Memory B cell (primary cell): ENCODE results near the gene CCDC71L.

Source experiments
- ATAC-seq: fragments of 150-1000 bp; cut with Tn5 transposase; 2 replicates; pipeline ENCODE4 v1.10.0; 2021; ENCODE audit warnings: low read depth, mild to moderate bottlenecking, moderate library complexity
- DNase-seq, 2 donors: peaks; one replicate each; pipeline ENCODE4 v3.0.0; 2022; ENCODE audit warnings: low spot score in 2 of 2
- H3K27ac Mint-ChIP-seq: one replicate; pipeline ENCODE4 v1.8.0; 2022; ENCODE audit warnings: mild to moderate bottlenecking, moderate library complexity, mixed read lengths
- H3K27me3 Mint-ChIP-seq: one replicate; pipeline ENCODE4 v1.8.0; 2022; ENCODE audit warnings: mixed read lengths
- H3K36me3 Mint-ChIP-seq: one replicate; pipeline ENCODE4 v1.8.0; 2022; ENCODE audit warnings: mild to moderate bottlenecking, mixed read lengths
- H3K4me1 Mint-ChIP-seq: one replicate; pipeline ENCODE4 v1.8.0; 2022; ENCODE audit warnings: mixed read lengths
- H3K4me3 Mint-ChIP-seq: one replicate; pipeline ENCODE4 v1.8.0; 2022; ENCODE audit warnings: mild to moderate bottlenecking, moderate library complexity, mixed read lengths
- H3K9me3 Mint-ChIP-seq: one replicate; pipeline ENCODE4 v1.8.0; 2022; ENCODE audit warnings: mixed read lengths

The CCDC71L gene

DNA sequence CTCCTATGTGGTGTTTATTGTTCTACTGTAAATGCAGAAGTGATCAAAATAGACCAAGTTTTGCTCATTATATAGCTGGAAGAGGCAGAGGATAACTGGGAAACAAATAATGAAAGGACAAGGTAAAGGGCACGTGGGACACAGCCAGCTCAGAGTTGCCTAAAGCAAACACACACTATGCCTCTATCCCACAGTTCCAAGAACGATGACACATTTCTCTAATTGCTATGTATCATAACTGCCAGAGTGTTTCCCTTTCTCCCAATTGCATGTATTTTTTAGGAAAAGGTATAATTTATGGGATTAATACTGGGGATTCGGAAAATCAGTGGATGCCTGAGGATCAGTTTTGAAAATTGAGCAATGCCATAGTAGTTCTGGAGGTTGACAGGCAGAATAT, 49.0 kb downstream of the CCDC71L start:
- Mint-ChIP-seq H3K36me3 (no peaks in the 10 kb centered on the region), H3K9me3 (peaks cover 3% of the 10 kb centered on the region), H3K27ac (no peak overlapping the region), H3K4me3 (no peak overlapping the region), H3K4me1 (no peaks in the 10 kb centered on the region), H3K27me3 (no peaks in the 10 kb centered on the region)
- ATAC-seq (no peak), DNase-seq (no peak)

DNA sequence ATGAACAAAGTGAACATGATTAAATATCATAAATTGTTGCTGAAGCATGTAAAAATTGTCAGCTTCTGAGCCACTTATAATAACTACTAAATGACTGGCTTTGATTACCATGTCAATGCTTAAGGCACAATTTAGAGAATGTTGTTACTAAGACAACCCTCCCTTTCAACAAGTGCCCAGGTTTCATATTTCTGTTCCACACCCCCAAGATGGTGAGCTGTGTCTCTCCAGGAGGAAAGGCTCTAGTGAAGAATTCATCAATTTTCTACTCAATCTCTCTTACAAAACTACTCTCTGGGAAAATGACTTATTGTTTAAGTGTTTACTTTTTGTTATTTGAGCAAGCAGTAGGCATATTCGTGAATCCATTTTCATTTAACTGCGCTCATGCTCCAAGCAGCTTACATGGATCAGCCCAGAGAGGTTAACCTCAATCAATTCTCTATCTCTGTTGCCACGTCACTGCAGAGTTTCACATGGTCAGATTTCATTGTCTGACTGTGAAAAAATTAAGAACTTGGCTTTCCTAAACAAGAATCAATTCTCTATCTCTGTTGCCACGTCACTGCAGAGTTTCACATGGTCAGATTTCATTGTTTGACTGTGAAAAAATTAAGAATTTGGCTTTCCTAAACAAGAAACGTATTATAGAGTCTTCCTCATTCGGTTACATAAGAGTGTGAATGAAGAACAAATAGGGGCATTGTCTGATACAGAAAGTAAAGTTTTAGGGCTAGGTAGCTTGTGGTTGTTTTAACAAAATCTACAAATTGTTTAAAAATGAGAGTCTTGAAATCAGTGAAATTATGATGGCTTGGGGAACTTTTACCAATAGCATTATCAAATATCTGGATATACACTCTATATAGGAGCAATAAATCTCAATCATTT, 49.7 kb downstream of the CCDC71L start:
- DNase-seq: no peak
- no peak for ATAC-seq

DNA sequence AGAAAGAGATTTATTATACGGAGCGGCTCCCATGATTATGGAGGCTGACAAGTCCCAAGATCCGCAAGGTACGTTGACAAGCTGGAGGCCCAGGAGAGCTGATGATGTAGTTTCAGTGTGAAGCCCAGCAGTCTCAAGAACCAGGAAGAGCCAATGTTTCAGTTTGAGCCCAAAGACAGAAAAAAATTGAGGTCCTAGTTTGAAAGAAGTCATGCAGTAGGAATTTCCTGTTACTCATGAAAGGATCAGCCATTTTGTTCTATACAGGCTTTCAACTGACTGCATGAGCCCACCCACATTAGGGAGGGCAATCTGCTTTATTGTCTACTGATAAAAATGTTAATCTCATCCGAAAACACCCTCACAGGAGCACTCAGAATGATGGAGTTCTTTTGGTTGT, 51.5 kb downstream of the CCDC71L start:
- Mint-ChIP-seq H3K4me3 (no peak overlapping the region), H3K27me3 (no peaks in the 10 kb centered on the region), H3K36me3 (no peaks in the 10 kb centered on the region), H3K27ac (no peak overlapping the region), H3K4me1 (no peaks in the 10 kb centered on the region), H3K9me3 (peaks cover 3% of the 10 kb centered on the region)
- DNase-seq (no peak), ATAC-seq (no peak)

More for the DNA sequence above, 49.7 kb downstream of the CCDC71L start:
- Mint-ChIP-seq H3K27me3 (no peaks in the 10 kb centered on the region), H3K9me3 (peaks cover 3% of the 10 kb centered on the region), H3K4me1 (no peaks in the 10 kb centered on the region), H3K4me3 (no peak overlapping the region), H3K27ac (no peak overlapping the region), H3K36me3 (no peaks in the 10 kb centered on the region)

DNA sequence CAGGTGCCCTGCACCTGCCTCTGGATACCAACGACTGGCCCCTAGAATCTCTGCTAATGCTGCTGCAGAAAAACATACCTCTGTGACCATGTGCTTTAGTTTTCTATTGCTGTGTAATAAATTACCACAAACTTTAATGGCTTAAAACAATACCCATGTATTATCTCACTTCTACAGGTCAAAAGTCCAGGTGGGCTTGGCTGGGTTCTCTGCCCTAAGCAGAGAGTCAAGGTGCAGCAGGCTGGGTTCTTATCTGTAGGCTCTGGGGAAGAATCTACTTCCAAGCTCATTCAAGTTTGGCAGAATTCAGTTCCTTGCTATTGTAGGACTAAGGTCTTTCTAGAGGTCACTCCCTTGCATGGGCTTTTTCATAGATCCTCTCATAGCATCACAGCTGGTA, 52.3 kb downstream of the CCDC71L start:
- Mint-ChIP-seq H3K27ac (no peak overlapping the region), H3K9me3 (peaks cover 3% of the 10 kb centered on the region), H3K4me3 (no peak overlapping the region), H3K4me1 (no peaks in the 10 kb centered on the region), H3K27me3 (no peaks in the 10 kb centered on the region), H3K36me3 (no peaks in the 10 kb centered on the region)
- DNase-seq: no peak
- no peak for ATAC-seq
